VCaP (cell line): ENCODE measurements around the gene FSIP1.

Source experiments
- H3K27ac ChIP-seq: fragments of 450-650 bp; 2 replicates; pipeline ENCODE4 v1.5.1; 2017
- CTCF ChIP-seq: fragments of 450-650 bp; conservative IDR thresholded peaks from 2 replicates; pipeline ENCODE4 v1.5.1; 2017; ENCODE audit warnings: mild to moderate bottlenecking, moderate library complexity

Gene FSIP1

GRCh38 chr15:39704689-39705088 lies 78.0 kb downstream of the FSIP1 start:
- TF ChIP-seq CTCF, result no peak
- H3K27ac ChIP-seq, result no peak overlapping the region

- no peak for TF ChIP-seq CTCF
- no peak overlapping the region for H3K27ac ChIP-seq
Observed at GRCh38 chr15:39704235-39704634, 78.4 kb downstream of the FSIP1 start.

GRCh38 chr15:39701988-39702387 lies 80.7 kb downstream of the FSIP1 start:
- no peak overlapping the region for H3K27ac ChIP-seq
- no peak for TF ChIP-seq CTCF

GRCh38 chr15:39700375-39700700 lies 82.3 kb downstream of the FSIP1 start:
- no peak for TF ChIP-seq CTCF

GRCh38 chr15:39699516-39700374 lies 82.9 kb downstream of the FSIP1 start:
- no peak overlapping the region for H3K27ac ChIP-seq
- no peak for TF ChIP-seq CTCF

More at GRCh38 chr15:39700375-39700700, 82.3 kb downstream of the FSIP1 start:
- H3K27ac ChIP-seq, result no peak overlapping the region

- H3K27ac ChIP-seq, result no peak overlapping the region
- no peak for TF ChIP-seq CTCF
Observed at GRCh38 chr15:39698444-39699390, 83.9 kb downstream of the FSIP1 start.

GRCh38 chr15:39697509-39697908 lies 85.1 kb downstream of the FSIP1 start:
- no peak for TF ChIP-seq CTCF
- H3K27ac ChIP-seq, result no peak overlapping the region
